Endothelial cell of umbilical vein (primary cell): ENCODE measurements around the gene BTG1. TPM values are rescaled to one million over a fixed set of nuclear protein-coding genes. Genes with fewer than 3 reads are reported as not detected.

Source experiments
- BruUV-seq: library from RNA; stranded (reverse); fragments of 400-500 nt; replicated peaks from 2 replicates; lab custom pipeline; 2021; lab: Mats Ljungman, UMichigan
- CTCF ChIA-PET: fragments of 300-600, 350-600 bp; sonication (Branson Sonifier 250); formaldehyde crosslinking; loops from one replicate; lab custom pipeline; 2021; ENCODE audit warnings: antibody characterized with exemption, inconsistent platforms; lab: Charles Lee
- POLR2A ChIA-PET: fragments of 300-600, 350-600 bp; sonication (Branson Sonifier 250); formaldehyde crosslinking; loops from one replicate; lab custom pipeline; 2021; ENCODE audit warnings: antibody characterized with exemption, inconsistent platforms; lab: Charles Lee
- DNase-seq: peaks from one replicate; pipeline ENCODE4 v3.0.0-alpha.2; 2011; ENCODE audit warnings: low read depth, low spot score
- FAIRE-seq: peaks from 2 replicates; lab custom pipeline; 2011; peaks lifted over from hg19 to GRCh38; lab: Jason Lieb, UNC
- H2AFZ ChIP-seq: 2 replicates; pipeline ENCODE4 v1.6.0; 2012; ENCODE audit warnings: low read depth, low read length, control low read depth, inconsistent platforms
- H3K27ac ChIP-seq: 2 replicates; pipeline ENCODE4 v1.5.1; 2011; ENCODE audit warnings: low read depth, mild to moderate bottlenecking, control low read depth, low read length, moderate library complexity; ENCODE audit not compliant: insufficient read depth
- H3K27me3 ChIP-seq, 2 experiments: 2 replicates each; pipeline versions ENCODE4 v1.6.0 to v1.6.1; 2011; ENCODE audit warnings: low read length in 2 of 2, mixed read lengths in 1 of 2; ENCODE audit not compliant: control insufficient read depth in 2 of 2, insufficient read depth in 2 of 2
- H3K36me3 ChIP-seq, 2 experiments: 2 replicates in 1 of 2; 3 replicates in 1 of 2; pipeline ENCODE4 v1.5.1; 2011; ENCODE audit warnings: low read length in 2 of 2, mild to moderate bottlenecking in 1 of 2, moderate library complexity in 1 of 2; ENCODE audit not compliant: control insufficient read depth in 2 of 2, insufficient read depth in 2 of 2; ENCODE audit errors: extremely low read depth in 1 of 2
- H3K4me1 ChIP-seq: 3 replicates; pipeline ENCODE4 v1.5.1; 2011; ENCODE audit warnings: mild to moderate bottlenecking, low read length; ENCODE audit not compliant: control insufficient read depth, insufficient read depth; ENCODE audit errors: extremely low read depth
- H3K4me2 ChIP-seq: 2 replicates; pipeline ENCODE4 v1.6.1; 2011; ENCODE audit warnings: low read length, control low read depth, mixed read lengths; ENCODE audit not compliant: insufficient read depth
- H3K4me3 ChIP-seq, 3 experiments: fragments of 200-600 bp in 1 of 3; sonication (generic), shearing (Covaris generic) in 1 of 3; replicated peaks in 1 of 3; 2 replicates each; pipeline ENCODE4 v1.5.1; 2011 to 2016; ENCODE audit warnings: control low read depth in 3 of 3, low read length in 3 of 3, mild to moderate bottlenecking in 2 of 3, inconsistent platforms in 1 of 3, low read depth in 1 of 3, moderate library complexity in 1 of 3; ENCODE audit not compliant: insufficient read depth in 1 of 3
- H3K79me2 ChIP-seq: 2 replicates; pipeline ENCODE4 v1.6.0; 2012; ENCODE audit warnings: low read length, inconsistent platforms; ENCODE audit not compliant: control insufficient read depth, insufficient read depth
- H3K9ac ChIP-seq: replicated peaks from 2 replicates; pipeline ENCODE3; 2011; ENCODE audit warnings: low read length, control low read depth; ENCODE audit not compliant: insufficient read depth; ENCODE audit errors: extremely low read depth
- H3K9me1 ChIP-seq: replicated peaks from 3 replicates; pipeline ENCODE4 v1.6.0; 2011; ENCODE audit warnings: mild to moderate bottlenecking, low read length; ENCODE audit not compliant: control insufficient read depth, insufficient read depth; ENCODE audit errors: extremely low read depth
- H3K9me3 ChIP-seq: replicated peaks from 2 replicates; pipeline ENCODE4 v1.5.1; 2012; ENCODE audit warnings: low read length, inconsistent platforms; ENCODE audit not compliant: control insufficient read depth, insufficient read depth
- H4K20me1 ChIP-seq: replicated peaks from 2 replicates; pipeline ENCODE3; 2011; ENCODE audit warnings: mild to moderate bottlenecking, low read length; ENCODE audit not compliant: control insufficient read depth, insufficient read depth; ENCODE audit errors: extremely low read depth
- EZH2 ChIP-seq: IDR thresholded peaks from 2 replicates; pipeline ENCODE4 v1.6.1; 2012; ENCODE audit warnings: borderline replicate concordance, low read depth, mild to moderate bottlenecking, moderate library complexity, low read length, inconsistent platforms; ENCODE audit not compliant: severe bottlenecking
- JUN ChIP-seq: IDR thresholded peaks from 2 replicates; pipeline ENCODE4 v1.6.1; 2011; ENCODE audit warnings: borderline replicate concordance, low read depth; ENCODE audit not compliant: insufficient read length, insufficient read depth
- dilution Hi-C: fragments of 300-500 bp; cut with MboI; formaldehyde crosslinking; loops from one replicate; pipeline ENCODE4 v1.15.0; 2019; ENCODE audit warnings: low sequenced_read_pairs; ENCODE audit not compliant: extremely low pct_ligation_motif_present
- intact Hi-C: fragments of 100-400 bp; cut with micrococcal nuclease; formaldehyde crosslinking; loops from one replicate; pipeline ENCODE4 v1.10.0; 2022
- polyA plus RNA-seq, 4 experiments: library from polyadenylated mRNA; depleted of rRNA in 3 of 4; stranded (reverse) in 3 of 4; unstranded in 1 of 4; fragments of >200 nt; gene quantifications; 2 replicates each; pipeline versions ENCODE4 v1.2.1 to v1.2.3, GENCODE V29; 2011 to 2012; ENCODE audit warnings: missing spikeins in 1 of 4
- total RNA-seq: library from RNA; stranded (reverse); gene quantifications from 2 replicates; pipeline ENCODE4 v1.2.3, GENCODE V29; 2021
- TF ChIP-seq, protein P1 (sequence below), 2 donors: IDR thresholded peaks; 1 replicate in 1 of 2; 2 replicates in 1 of 2; pipeline ENCODE4 v1.5.1; 2011; ENCODE audit warnings: low read length in 2 of 2, mild to moderate bottlenecking in 2 of 2, moderate library complexity in 2 of 2, control low read depth in 1 of 2, inconsistent platforms in 1 of 2, low read depth in 1 of 2; ENCODE audit not compliant: insufficient read depth in 1 of 2; ENCODE audit errors: extremely low read depth in 1 of 2

The BTG1 gene
- total and polyA plus RNA-seq, 2 donors (not counting 3 experiments of a cell fraction or from before 2014, with no cell fraction given): 42.8 to 104 TPM

DNA sequence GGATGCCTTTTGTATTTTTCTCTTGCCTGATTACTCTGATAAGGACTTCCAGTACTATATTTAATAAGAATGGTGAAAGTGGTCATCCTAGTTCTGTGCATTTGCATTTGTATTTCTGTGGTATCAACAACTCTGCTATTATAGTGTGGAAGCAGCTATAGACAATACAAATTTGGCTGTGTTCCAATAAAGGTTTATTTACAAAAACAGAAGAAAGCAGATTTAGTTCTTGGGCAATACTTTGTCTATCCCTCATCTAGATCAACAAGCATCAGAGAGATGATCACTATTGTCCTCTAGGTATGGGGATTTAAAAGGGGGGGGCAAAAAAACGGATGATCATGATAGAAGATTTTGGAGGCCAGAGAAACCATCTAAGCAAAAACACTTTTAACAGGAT lies 19.1 kb upstream of the BTG1 start:
- H3K9me3 ChIP-seq: no peaks in the 10 kb centered on the region
- no peaks in the 10 kb centered on the region for H4K20me1 ChIP-seq
- H3K9me1 ChIP-seq: no peaks in the 10 kb centered on the region
- H3K9ac ChIP-seq: no peak overlapping the region
- no peak for FAIRE-seq
- intact Hi-C loops (no loop called here), dilution Hi-C loops (no loop called here)
- no peak overlapping the region for H3K4me2 ChIP-seq
- no peaks in the 10 kb centered on the region for H3K4me1 ChIP-seq
- DNase-seq: no peak
- H3K27me3 ChIP-seq: no peaks in the 10 kb centered on the region
- no peaks in the 10 kb centered on the region for H3K36me3 ChIP-seq
- TF ChIP-seq, protein P1, sequence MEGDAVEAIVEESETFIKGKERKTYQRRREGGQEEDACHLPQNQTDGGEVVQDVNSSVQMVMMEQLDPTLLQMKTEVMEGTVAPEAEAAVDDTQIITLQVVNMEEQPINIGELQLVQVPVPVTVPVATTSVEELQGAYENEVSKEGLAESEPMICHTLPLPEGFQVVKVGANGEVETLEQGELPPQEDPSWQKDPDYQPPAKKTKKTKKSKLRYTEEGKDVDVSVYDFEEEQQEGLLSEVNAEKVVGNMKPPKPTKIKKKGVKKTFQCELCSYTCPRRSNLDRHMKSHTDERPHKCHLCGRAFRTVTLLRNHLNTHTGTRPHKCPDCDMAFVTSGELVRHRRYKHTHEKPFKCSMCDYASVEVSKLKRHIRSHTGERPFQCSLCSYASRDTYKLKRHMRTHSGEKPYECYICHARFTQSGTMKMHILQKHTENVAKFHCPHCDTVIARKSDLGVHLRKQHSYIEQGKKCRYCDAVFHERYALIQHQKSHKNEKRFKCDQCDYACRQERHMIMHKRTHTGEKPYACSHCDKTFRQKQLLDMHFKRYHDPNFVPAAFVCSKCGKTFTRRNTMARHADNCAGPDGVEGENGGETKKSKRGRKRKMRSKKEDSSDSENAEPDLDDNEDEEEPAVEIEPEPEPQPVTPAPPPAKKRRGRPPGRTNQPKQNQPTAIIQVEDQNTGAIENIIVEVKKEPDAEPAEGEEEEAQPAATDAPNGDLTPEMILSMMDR (IDR thresholded peaks at IDR 0.05; ENCODE audit: extremely low read depth in 1 of 2, insufficient read depth in 1 of 2, low read depth in 1 of 2, low read length in 2 of 2): no peak
- no peak overlapping the region for H3K27ac ChIP-seq
- CTCF ChIA-PET: interaction anchor here (1.0 kb wide), 1 partner anchor 12 kb away, joined by 3 read pairs; no protein-coding TSS in a partner anchor
- no peak overlapping the region for H3K4me3 ChIP-seq
- BruUV-seq: no TSS peak
- H3K79me2 ChIP-seq: no peaks in the 10 kb centered on the region
- H2AFZ ChIP-seq: no peak overlapping the region
- POLR2A ChIA-PET: no interaction called here

DNA sequence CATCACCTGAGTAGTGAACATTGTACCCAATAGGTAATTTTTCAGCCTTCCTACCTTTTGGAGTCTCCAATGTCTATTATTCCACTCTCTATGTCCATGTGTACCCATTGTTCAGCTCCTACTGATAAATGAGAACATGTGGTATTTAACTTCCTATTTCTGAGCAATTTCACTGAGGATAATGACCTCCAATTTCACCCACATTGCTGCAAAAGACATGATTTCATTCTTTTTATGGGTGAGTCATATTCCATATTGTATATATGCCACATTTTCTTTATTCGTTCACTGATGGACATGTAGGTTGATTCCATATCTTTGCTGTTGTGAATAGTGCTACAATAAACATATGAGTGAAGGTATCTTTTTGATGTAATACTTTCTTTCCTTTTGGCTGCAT lies 16.4 kb upstream of the BTG1 start:
- H3K9me1 ChIP-seq: no peaks in the 10 kb centered on the region
- H4K20me1 ChIP-seq: no peaks in the 10 kb centered on the region
- no TSS peak for BruUV-seq
- CTCF ChIA-PET: no interaction called here
- dilution Hi-C loops (no loop called here), intact Hi-C loops (no loop called here)
- FAIRE-seq: no peak
- no peaks in the 10 kb centered on the region for H3K36me3 ChIP-seq
- no peaks in the 10 kb centered on the region for H3K4me1 ChIP-seq
- H3K79me2 ChIP-seq: no peaks in the 10 kb centered on the region
- H3K27me3 ChIP-seq: peaks cover 0 to 2% of the 10 kb centered on the region in 2 experiments
- H3K9ac ChIP-seq: no peak overlapping the region
- POLR2A ChIA-PET: no interaction called here
- DNase-seq: peak; percentile 14
- H3K9me3 ChIP-seq: no peaks in the 10 kb centered on the region
- no peak overlapping the region for H3K4me3 ChIP-seq
- peak; percentile 18 for TF ChIP-seq JUN
- TF ChIP-seq EZH2: no peak
- H2AFZ ChIP-seq: no peak overlapping the region
- H3K4me2 ChIP-seq: no peak overlapping the region
- H3K27ac ChIP-seq: no peak overlapping the region
